ENCODE data around the gene NRXN3.

DNA sequence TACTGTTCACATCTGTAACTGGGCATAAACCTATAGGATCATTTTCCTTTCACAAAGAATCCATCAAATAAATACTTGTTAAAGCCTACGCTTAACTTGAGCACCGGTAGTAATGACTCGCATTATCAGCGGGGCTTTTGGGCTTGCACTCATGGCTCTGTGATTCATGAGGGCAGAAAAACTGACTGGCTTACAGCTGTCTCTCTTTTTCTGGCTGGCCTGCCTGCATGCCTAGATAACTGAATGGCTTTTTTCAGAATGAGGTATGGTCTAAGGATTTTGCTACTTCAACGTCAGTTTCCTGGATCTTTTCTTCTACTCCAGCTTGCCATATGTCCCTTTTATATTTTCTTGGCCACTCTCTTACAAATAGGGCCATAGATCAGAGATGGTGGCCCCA is 531.1 kb downstream of the NRXN3 start:
- TF ChIP-seq, protein P1, sequence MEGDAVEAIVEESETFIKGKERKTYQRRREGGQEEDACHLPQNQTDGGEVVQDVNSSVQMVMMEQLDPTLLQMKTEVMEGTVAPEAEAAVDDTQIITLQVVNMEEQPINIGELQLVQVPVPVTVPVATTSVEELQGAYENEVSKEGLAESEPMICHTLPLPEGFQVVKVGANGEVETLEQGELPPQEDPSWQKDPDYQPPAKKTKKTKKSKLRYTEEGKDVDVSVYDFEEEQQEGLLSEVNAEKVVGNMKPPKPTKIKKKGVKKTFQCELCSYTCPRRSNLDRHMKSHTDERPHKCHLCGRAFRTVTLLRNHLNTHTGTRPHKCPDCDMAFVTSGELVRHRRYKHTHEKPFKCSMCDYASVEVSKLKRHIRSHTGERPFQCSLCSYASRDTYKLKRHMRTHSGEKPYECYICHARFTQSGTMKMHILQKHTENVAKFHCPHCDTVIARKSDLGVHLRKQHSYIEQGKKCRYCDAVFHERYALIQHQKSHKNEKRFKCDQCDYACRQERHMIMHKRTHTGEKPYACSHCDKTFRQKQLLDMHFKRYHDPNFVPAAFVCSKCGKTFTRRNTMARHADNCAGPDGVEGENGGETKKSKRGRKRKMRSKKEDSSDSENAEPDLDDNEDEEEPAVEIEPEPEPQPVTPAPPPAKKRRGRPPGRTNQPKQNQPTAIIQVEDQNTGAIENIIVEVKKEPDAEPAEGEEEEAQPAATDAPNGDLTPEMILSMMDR (IDR thresholded peaks at IDR 0.05; ENCODE audit: poor library complexity, severe bottlenecking): no peak
- no peak for TF ChIP-seq TAF1 (IDR thresholded peaks at IDR 0.05; ENCODE audit: low read depth)
